Mucosa of stomach (tissue), 1 donor: Measurements from ENCODE around the gene CARD14.
"Not testable (repeated sequence)": the region's sequence is repeated elsewhere in the genome, so short reads cannot be mapped to it uniquely, and the experiment has no call there.

Experiments used
- H3K27me3 ChIP-seq: one replicate; pipeline ENCODE4 v1.7.0; 2013; ENCODE audit warnings: mild to moderate bottlenecking, low read length; ENCODE audit not compliant: control insufficient read depth, insufficient read depth
- H3K36me3 ChIP-seq: one replicate; pipeline ENCODE4 v1.7.0; 2013; ENCODE audit warnings: low read length; ENCODE audit not compliant: control insufficient read depth, insufficient read depth
- H3K4me1 ChIP-seq: one replicate; pipeline ENCODE4 v1.7.0; 2013; ENCODE audit warnings: mild to moderate bottlenecking, low read length; ENCODE audit not compliant: control insufficient read depth, insufficient read depth
- H3K4me3 ChIP-seq: one replicate; pipeline ENCODE4 v1.7.0; 2013; ENCODE audit warnings: low read length
- H3K9ac ChIP-seq: one replicate; pipeline ENCODE4 v1.7.0; 2013; ENCODE audit warnings: mild to moderate bottlenecking, low read length, moderate library complexity
- H3K9me3 ChIP-seq: one replicate; pipeline ENCODE4 v1.7.0; 2013; ENCODE audit warnings: mild to moderate bottlenecking, low read length, moderate library complexity; ENCODE audit not compliant: control insufficient read depth
- donor health status: Pancreatic carcinoma.

The CARD14 gene

GRCh38 chr17:80191192-80191591 is 21.4 kb downstream of the CARD14 start:
- Histone ChIP-seq H3K4me1 (peaks cover 14% of the 10 kb centered on the region), H3K27me3 (peaks cover 10% of the 10 kb centered on the region), H3K9me3 (no peaks in the 10 kb centered on the region), H3K36me3 (no peaks in the 10 kb centered on the region), H3K4me3 (no peak overlapping the region), H3K9ac (no peak overlapping the region)

- H3K36me3 ChIP-seq: no peaks in the 10 kb centered on the region
- peaks cover 10% of the 10 kb centered on the region for H3K27me3 ChIP-seq
- no peak overlapping the region for H3K9ac ChIP-seq
- no peaks in the 10 kb centered on the region for H3K9me3 ChIP-seq
- peaks cover 12% of the 10 kb centered on the region for H3K4me1 ChIP-seq
- no peak overlapping the region for H3K4me3 ChIP-seq
Observed at GRCh38 chr17:80191865-80192661, 22.2 kb downstream of the CARD14 start.

GRCh38 chr17:80195141-80195540 is 25.3 kb downstream of the CARD14 start:
- Histone ChIP-seq H3K9ac (no peak overlapping the region), H3K27me3 (peaks cover 10% of the 10 kb centered on the region), H3K4me1 (no peaks in the 10 kb centered on the region), H3K4me3 (no peak overlapping the region), H3K9me3 (no peaks in the 10 kb centered on the region), H3K36me3 (no peaks in the 10 kb centered on the region)

GRCh38 chr17:80195671-80196529 is 26.1 kb downstream of the CARD14 start:
- peaks cover 10% of the 10 kb centered on the region for H3K27me3 ChIP-seq
- H3K4me3 ChIP-seq: no peak overlapping the region
- H3K4me1 ChIP-seq: no peaks in the 10 kb centered on the region
- no peak overlapping the region for H3K9ac ChIP-seq
- no peaks in the 10 kb centered on the region for H3K9me3 ChIP-seq
- no peaks in the 10 kb centered on the region for H3K36me3 ChIP-seq

- Histone ChIP-seq H3K36me3 (no peaks in the 10 kb centered on the region), H3K9ac (no peak overlapping the region), H3K27me3 (peaks cover 10% of the 10 kb centered on the region), H3K9me3 (no peaks in the 10 kb centered on the region), H3K4me1 (no peaks in the 10 kb centered on the region), H3K4me3 (no peak overlapping the region)
Observed at GRCh38 chr17:80196652-80197051, 26.8 kb downstream of the CARD14 start.

GRCh38 chr17:80198144-80198661 is 28.4 kb downstream of the CARD14 start:
- H3K9me3 ChIP-seq: no peaks in the 10 kb centered on the region
- no peak overlapping the region for H3K9ac ChIP-seq
- peaks cover 10% of the 10 kb centered on the region for H3K27me3 ChIP-seq
- no peaks in the 10 kb centered on the region for H3K4me1 ChIP-seq
- H3K36me3 ChIP-seq: no peaks in the 10 kb centered on the region
- H3K4me3 ChIP-seq: no peak overlapping the region

GRCh38 chr17:80199295-80199694 is 29.5 kb downstream of the CARD14 start:
- H3K9ac ChIP-seq, H3K9me3 ChIP-seq, H3K27me3 ChIP-seq, H3K4me1 ChIP-seq, H3K36me3 ChIP-seq, H3K4me3 ChIP-seq: not testable (repeated sequence)

GRCh38 chr17:80201446-80201845 is 31.6 kb downstream of the CARD14 start:
- H3K27me3 ChIP-seq: no peaks in the 10 kb centered on the region
- no peaks in the 10 kb centered on the region for H3K9me3 ChIP-seq
- H3K4me3 ChIP-seq: no peak overlapping the region
- no peaks in the 10 kb centered on the region for H3K36me3 ChIP-seq
- H3K9ac ChIP-seq: no peak overlapping the region
- H3K4me1 ChIP-seq: no peaks in the 10 kb centered on the region

- Histone ChIP-seq H3K27me3 (no peaks in the 10 kb centered on the region), H3K9me3 (no peaks in the 10 kb centered on the region), H3K36me3 (no peaks in the 10 kb centered on the region), H3K9ac (no peak overlapping the region), H3K4me1 (no peaks in the 10 kb centered on the region), H3K4me3 (no peak overlapping the region)
Observed at GRCh38 chr17:80202197-80202596, 32.4 kb downstream of the CARD14 start.

- no peaks in the 10 kb centered on the region for H3K9me3 ChIP-seq
- H3K36me3 ChIP-seq: no peaks in the 10 kb centered on the region
- no peak overlapping the region for H3K9ac ChIP-seq
- no peak overlapping the region for H3K4me3 ChIP-seq
- no peaks in the 10 kb centered on the region for H3K27me3 ChIP-seq
- no peaks in the 10 kb centered on the region for H3K4me1 ChIP-seq
Observed at GRCh38 chr17:80203471-80203963, 33.7 kb downstream of the CARD14 start.

GRCh38 chr17:80204626-80205468 is 35.0 kb downstream of the CARD14 start:
- H3K4me3 ChIP-seq: no peak overlapping the region
- H3K4me1 ChIP-seq: no peaks in the 10 kb centered on the region
- H3K36me3 ChIP-seq: peaks cover 4% of the 10 kb centered on the region
- H3K9me3 ChIP-seq: no peaks in the 10 kb centered on the region
- no peak overlapping the region for H3K9ac ChIP-seq
- H3K27me3 ChIP-seq: no peaks in the 10 kb centered on the region
